Stimulated activated naive CD4-positive, alpha-beta T cell treated with Interleukin-2 at 50 U/mL for 16 hours (primary cell): ENCODE measurements around the gene ATP9B.
"Not testable (repeated sequence)": the region's sequence is repeated elsewhere in the genome, so short reads cannot be mapped to it uniquely, and the experiment has no call there.

ENCODE experiments used
- DNase-seq: peaks from one replicate; lab custom pipeline; 2025; lab: John Stamatoyannopoulos, UW

ATP9B gene

GRCh38 chr18:79071037-79071436, 1.8 kb downstream of the ATP9B start:
- no peak for DNase-seq

DNA sequence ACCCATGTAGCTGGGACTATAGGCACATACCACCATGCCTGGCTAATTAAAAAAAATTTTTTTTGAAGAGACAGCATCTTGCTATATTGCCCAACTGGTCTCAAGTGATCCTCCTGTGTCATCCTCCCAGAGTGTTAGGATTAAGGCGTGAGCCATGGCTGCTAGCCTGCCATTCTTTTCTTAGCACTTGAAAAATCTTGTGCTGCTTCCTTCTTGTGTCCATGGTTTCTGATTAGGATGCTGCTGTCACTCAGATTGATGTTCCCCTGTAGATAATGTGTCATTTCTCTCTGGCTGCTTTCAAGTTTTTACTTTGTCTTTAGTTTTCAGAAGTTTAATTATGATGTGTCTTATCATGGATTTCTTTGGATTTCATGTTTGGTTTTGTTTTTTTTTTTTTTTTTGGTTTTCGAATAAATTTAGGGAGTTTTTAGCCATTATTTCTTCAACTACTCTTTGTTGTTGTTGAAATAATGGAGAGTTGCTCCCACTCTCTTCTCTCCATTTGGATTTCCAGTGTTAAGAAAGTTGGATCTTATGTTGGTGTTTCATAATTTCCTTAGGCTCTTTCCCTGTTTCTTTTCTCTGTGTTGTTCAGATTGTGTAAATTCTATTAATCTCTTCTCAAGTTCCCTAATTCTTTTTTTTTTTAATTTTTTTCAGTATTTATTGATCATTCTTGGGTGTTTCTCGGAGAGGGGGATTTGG, 2.5 kb downstream of the ATP9B start:
- no peak for DNase-seq

GRCh38 chr18:79072655-79073054, 3.5 kb downstream of the ATP9B start:
- not testable (repeated sequence) for DNase-seq

DNA sequence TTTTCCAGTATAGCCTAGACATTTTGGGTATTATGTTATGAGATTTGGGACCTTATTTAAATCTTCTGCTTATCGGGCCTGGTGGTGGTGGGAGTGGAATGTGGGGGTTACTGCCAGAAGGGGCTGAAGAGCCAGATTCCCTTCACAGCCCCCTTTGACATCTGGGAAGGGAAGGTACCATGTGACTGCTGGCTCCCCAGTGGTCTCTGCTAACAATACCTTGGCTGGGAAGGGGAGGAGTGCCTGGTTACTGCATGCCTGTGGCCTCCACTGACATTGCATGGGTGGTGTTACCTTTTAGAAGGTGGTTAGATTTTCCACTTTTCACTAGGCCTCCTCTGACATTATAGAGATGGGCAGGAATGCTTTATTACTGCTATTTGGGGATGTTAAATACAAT, 8.0 kb downstream of the ATP9B start:
- no peak for DNase-seq

GRCh38 chr18:79078791-79079190, 9.6 kb downstream of the ATP9B start:
- DNase-seq = not testable (repeated sequence)

DNA sequence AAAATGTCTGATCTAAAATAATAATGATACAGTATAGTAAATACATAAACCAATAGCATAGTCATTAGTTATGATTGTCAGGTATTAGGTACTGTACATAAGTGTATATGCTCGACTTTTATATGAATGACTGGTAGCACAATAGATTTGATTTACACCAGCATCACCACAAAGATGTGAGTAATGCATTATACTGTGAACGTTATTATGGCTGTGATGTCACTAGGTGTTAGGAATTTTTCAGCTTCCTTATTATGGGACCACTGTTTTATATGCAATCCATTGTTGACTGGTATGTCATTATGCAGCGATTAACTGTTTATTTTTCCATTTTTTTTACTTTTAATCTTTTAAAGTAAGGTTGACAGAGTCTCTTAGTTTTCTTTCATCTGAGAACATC, 23.7 kb downstream of the ATP9B start:
- DNase-seq = no peak

DNA sequence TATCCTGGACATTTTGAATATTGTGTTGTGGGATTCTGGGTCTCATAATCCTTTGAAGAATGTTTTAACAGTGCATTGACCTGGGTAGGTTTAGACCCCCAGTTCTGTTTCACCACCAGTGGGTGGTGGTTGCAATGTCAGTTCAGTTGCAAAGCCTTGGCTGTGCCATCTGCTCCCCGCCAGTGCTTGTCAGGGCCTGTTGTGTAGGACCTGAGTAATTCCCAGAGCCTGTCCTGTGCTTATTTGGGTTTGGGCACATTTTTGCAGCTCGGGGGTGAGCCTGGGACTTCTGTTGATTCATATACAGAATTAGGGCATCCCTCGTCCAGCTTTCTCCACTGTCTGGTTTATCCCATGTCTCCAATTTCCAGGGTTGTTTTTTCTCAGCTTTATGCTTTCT, 24.8 kb downstream of the ATP9B start:
- no peak for DNase-seq

DNA sequence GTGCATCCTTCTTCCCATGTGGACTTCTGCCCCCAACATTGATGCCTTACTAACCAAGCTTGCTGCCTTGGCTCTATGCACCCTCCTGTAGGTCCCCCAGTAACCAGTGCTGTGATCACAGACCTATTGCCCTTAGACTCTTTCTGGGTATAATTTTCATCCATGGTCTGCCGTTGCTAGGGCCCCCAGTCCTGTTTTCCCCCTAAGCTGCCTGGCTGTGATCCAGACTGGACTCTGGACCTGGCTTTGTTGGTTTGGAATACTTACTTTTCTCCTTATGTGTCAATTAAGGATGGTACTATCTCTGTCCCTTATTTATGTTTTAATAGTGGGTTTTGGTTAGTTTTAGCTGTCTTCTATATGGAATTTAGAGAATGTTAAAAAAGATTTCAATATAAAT, 26.0 kb downstream of the ATP9B start:
- no peak for DNase-seq

DNA sequence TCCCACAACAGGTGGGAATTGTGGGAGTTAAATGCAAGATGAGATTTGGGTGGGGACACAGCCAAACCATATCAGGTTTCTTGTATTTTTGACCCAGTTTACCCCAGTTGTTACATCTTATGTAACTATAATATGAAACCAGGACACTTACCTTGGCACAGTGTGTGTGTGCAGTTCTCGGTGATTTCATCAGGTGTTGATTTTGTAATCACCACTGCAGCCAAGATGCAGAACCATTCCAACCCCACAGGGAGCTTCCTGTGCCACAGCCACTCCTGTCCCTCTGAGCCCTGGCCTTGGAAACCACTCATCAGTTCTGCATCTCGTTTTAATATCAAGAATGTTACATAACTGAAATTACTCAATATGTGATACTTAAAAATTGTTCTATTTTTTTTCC, 31.8 kb downstream of the ATP9B start:
- no peak for DNase-seq

DNA sequence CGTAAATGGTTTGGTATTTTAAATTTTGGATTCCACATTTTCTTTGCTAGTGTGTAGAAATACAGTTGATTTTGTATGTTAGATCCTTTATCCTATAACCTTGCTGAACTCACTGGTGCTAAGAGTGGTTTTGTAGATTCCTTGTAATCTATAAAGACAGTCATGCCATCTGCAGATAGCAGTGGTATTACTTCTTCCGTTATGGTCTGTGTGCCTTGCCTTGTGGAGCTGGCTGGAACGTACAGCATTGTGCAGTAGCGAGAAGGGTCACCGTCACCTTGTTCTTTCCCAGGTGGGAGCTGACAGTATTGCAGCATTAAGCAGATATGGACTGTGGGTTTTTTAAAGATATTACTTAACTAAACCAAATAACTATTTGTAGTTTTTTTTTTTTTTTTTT, 33.7 kb downstream of the ATP9B start:
- no peak for DNase-seq

GRCh38 chr18:79104137-79104536, 34.9 kb downstream of the ATP9B start:
- no peak for DNase-seq

- DNase-seq = no peak
Observed at GRCh38 chr18:79105455-79105854, 36.3 kb downstream of the ATP9B start.

GRCh38 chr18:79106084-79106483, 36.9 kb downstream of the ATP9B start:
- DNase-seq = no peak

DNA sequence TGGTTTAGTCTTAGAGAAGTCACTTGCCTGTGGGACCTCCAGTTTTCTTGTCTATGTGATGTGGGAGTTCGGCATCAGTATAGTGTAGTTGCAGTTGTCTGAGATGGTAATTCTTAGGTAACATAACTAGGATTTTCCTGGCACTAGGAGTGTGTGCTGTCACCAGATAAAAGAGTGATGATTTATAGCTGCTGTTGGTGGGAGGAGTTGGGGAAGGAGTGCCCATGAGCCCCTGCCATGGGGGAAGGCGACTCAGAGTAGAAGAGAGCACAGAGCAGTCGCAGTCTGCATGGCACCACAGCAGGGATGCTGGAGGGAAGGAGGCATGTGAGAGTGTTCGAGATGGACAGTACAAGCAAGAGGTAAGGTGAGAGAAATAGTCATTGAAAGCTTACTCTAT, 38.7 kb downstream of the ATP9B start:
- DNase-seq = no peak

GRCh38 chr18:79108549-79109215, 39.5 kb downstream of the ATP9B start:
- no peak for DNase-seq

GRCh38 chr18:79111483-79111882, 42.3 kb downstream of the ATP9B start:
- DNase-seq = no peak

GRCh38 chr18:79117385-79117784, 48.2 kb downstream of the ATP9B start:
- no peak for DNase-seq

- no peak for DNase-seq
Observed at GRCh38 chr18:79117788-79118187, 48.6 kb downstream of the ATP9B start.

DNA sequence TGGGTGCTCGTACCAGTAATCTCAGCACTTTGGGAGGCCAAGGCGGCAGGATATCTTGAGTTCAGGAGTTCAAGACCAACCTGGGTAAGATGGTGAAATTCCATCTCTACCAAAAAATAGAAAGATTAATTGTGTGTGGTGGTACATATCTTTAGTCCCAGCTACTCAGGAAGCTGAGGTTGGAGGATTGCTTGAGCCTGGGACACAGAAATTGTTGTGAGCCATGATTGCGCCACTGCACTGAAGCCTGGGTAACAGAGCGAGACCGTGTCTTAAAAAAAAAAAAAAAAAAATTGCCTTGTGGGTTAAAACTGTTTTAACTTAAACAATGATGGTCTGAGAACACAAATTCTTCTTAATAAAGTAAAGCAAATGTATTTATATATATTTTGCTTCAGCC, 49.6 kb downstream of the ATP9B start:
- DNase-seq = no peak

GRCh38 chr18:79121746-79122474, 52.7 kb downstream of the ATP9B start:
- DNase-seq = no peak

DNA sequence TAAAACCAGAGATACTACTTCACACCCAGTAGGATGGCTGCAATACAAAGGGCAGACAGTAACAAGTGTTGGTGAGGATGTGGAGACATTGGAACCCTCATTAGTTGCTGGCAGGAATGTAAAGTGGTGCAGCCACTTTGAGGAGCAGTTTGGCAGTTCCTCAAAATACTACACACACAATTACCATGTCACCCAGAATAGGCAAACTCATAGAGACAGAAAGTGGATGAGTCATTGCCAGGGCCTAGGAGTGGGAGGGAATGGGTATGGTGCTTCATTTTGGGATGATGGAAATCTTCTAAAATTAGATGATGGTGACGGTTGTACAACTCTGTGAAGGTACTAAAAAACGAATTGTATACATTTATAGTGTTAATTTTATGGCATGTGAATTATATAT, 54.8 kb downstream of the ATP9B start:
- DNase-seq = no peak

- no peak for DNase-seq
Observed at GRCh38 chr18:79129120-79129519, 59.9 kb downstream of the ATP9B start.

- no peak for DNase-seq
Observed at GRCh38 chr18:79133724-79134123, 64.5 kb downstream of the ATP9B start.
